Panc1 (cell line): Measurements from ENCODE around the gene INPP4A. TPM values are rescaled to one million over a fixed set of nuclear protein-coding genes. Genes with fewer than 3 reads are reported as not detected.

ENCODE experiments used
- ATAC-seq: fragments of 200-7000 bp; cut with Tn5 transposase; 2 replicates; pipeline ENCODE4 v1.9.1; 2020; ENCODE audit warnings: mild to moderate bottlenecking, moderate library complexity
- BruUV-seq: library from RNA; stranded (reverse); fragments of 400-500 nt; replicated peaks from 2 replicates; lab custom pipeline; 2021; lab: Mats Ljungman, UMichigan
- CTCF ChIA-PET: fragments of 300-600 bp; sonication (Branson Sonifier 250); formaldehyde crosslinking; loops from one replicate; lab custom pipeline; 2022; ENCODE audit warnings: antibody characterized with exemption; lab: Charles Lee
- POLR2A ChIA-PET: fragments of 300-600 bp; sonication (Branson Sonifier 250); formaldehyde crosslinking; loops from one replicate; lab custom pipeline; 2022; ENCODE audit warnings: antibody characterized with exemption; lab: Charles Lee
- DNase-seq: peaks from one replicate; pipeline ENCODE4 v3.0.0-alpha.2; 2010; ENCODE audit warnings: low read depth, low spot score
- H3K27ac ChIP-seq: 2 replicates; pipeline ENCODE4 v1.5.1; 2011; ENCODE audit warnings: mild to moderate bottlenecking, low read length, inconsistent platforms
- H3K27me3 ChIP-seq: fragments of 200-500 bp; sonication (Bioruptor generic); 2 replicates; pipeline ENCODE4 v1.6.0; 2014; ENCODE audit warnings: low read length, inconsistent platforms; ENCODE audit not compliant: control insufficient read depth, insufficient read depth
- H3K36me3 ChIP-seq: fragments of 200-500 bp; sonication (Bioruptor generic); 2 replicates; pipeline ENCODE4 v1.5.1; 2014; ENCODE audit warnings: inconsistent platforms, mild to moderate bottlenecking, low read length, moderate library complexity; ENCODE audit not compliant: control insufficient read depth, insufficient read depth
- H3K4me1 ChIP-seq: 2 replicates; pipeline ENCODE4 v1.5.1; 2011; ENCODE audit warnings: inconsistent platforms, mild to moderate bottlenecking, low read length, moderate library complexity; ENCODE audit not compliant: control insufficient read depth, insufficient read depth
- H3K4me3 ChIP-seq, 2 experiments: 2 replicates each; pipeline ENCODE4 v1.5.1; 2011 to 2012; ENCODE audit warnings: low read depth in 2 of 2, low read length in 2 of 2, mild to moderate bottlenecking in 2 of 2, inconsistent platforms in 1 of 2, moderate library complexity in 1 of 2
- H3K9me3 ChIP-seq: fragments of 200-500 bp; sonication (Bioruptor generic); 2 replicates; pipeline ENCODE4 v1.5.1; 2014; ENCODE audit warnings: low read depth, mild to moderate bottlenecking, inconsistent platforms, low read length, moderate library complexity; ENCODE audit not compliant: control insufficient read depth, insufficient read depth
- POLR2AphosphoS5 ChIP-seq: IDR thresholded peaks from 2 replicates; pipeline ENCODE4 v1.6.1; 2012; ENCODE audit warnings: mild to moderate bottlenecking, low read depth, low read length, moderate library complexity
- SIN3A ChIP-seq: IDR thresholded peaks from 2 replicates; pipeline ENCODE4 v1.6.1; 2012; ENCODE audit warnings: low read depth, mild to moderate bottlenecking, low read length, moderate library complexity, borderline replicate concordance; ENCODE audit not compliant: insufficient read depth
- TCF7L2 ChIP-seq: IDR thresholded peaks from 2 replicates; pipeline ENCODE4 v1.6.1; 2011; ENCODE audit warnings: mild to moderate bottlenecking, low read depth, low read length, inconsistent platforms
- in situ Hi-C: cut with HindIII; loops from 2 replicates; pipeline ENCODE4 v1.10.0; 2016; ENCODE audit warnings: low sequenced_read_pairs, low pct_unique_long_range_greater_than_20kb
- intact Hi-C: fragments of 100-400 bp; cut with micrococcal nuclease; formaldehyde crosslinking; loops from one replicate; pipeline ENCODE4 v1.10.0; 2022; ENCODE audit not compliant: unreplicated experiment
- total RNA-seq: library from RNA; stranded (reverse); gene quantifications from one replicate; pipeline ENCODE4 v1.2.1, GENCODE V29; 2021; ENCODE audit not compliant: unreplicated experiment
- TF ChIP-seq, protein P1 (sequence below): fragments of 450-650 bp; IDR thresholded peaks from 2 replicates; pipeline ENCODE4 v1.5.1; 2017; ENCODE audit warnings: mild to moderate bottlenecking
- TF ChIP-seq, protein P2 (sequence below), 2 experiments: IDR thresholded peaks; 2 replicates each; pipeline ENCODE4 v1.6.1; 2011 to 2012; ENCODE audit warnings: low read depth in 2 of 2, control low read depth in 1 of 2, low read length in 1 of 2, mild to moderate bottlenecking in 1 of 2, moderate library complexity in 1 of 2; ENCODE audit not compliant: insufficient read depth in 1 of 2

INPP4A gene
- total RNA-seq, 1 experiment from 2014 or later, result 22.9 TPM

DNA sequence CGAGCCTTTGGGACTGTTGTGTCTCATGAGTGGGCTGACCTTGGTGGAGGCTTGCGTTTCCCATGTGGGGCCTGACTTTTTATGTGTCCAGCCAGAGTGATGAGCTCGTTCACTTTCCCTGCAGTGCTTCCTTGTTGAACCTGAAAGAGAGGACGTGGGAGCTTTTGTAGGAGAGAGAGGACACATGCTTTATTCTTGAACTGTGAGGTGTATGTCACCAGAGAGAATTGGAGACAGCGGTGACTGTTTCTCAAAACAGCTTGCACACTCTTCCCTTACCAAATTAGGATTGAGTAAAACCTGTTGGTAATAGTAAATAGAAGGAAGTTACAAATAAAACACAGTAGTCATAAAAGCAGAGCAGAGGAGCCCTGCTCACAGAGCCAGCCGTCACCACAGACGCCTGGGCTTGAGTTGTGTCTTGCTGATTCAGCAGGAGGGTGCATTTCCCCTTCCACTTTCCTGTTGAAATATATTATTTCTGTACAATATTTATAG, 60.7 kb downstream of the INPP4A start:
- Histone ChIP-seq H3K9me3 (no peaks in the 10 kb centered on the region), H3K27ac (no peak overlapping the region), H3K4me1 (no peaks in the 10 kb centered on the region), H3K4me3 (no peak overlapping the region), H3K36me3 (no peaks in the 10 kb centered on the region), H3K27me3 (no peaks in the 10 kb centered on the region)
- in situ Hi-C loops (no loop called here), intact Hi-C loops (no loop called here)
- no peak for DNase-seq
- POLR2A ChIA-PET, result no interaction called here
- no TSS peak for BruUV-seq
- TF ChIP-seq SIN3A, result no peak
- TF ChIP-seq, protein P1, sequence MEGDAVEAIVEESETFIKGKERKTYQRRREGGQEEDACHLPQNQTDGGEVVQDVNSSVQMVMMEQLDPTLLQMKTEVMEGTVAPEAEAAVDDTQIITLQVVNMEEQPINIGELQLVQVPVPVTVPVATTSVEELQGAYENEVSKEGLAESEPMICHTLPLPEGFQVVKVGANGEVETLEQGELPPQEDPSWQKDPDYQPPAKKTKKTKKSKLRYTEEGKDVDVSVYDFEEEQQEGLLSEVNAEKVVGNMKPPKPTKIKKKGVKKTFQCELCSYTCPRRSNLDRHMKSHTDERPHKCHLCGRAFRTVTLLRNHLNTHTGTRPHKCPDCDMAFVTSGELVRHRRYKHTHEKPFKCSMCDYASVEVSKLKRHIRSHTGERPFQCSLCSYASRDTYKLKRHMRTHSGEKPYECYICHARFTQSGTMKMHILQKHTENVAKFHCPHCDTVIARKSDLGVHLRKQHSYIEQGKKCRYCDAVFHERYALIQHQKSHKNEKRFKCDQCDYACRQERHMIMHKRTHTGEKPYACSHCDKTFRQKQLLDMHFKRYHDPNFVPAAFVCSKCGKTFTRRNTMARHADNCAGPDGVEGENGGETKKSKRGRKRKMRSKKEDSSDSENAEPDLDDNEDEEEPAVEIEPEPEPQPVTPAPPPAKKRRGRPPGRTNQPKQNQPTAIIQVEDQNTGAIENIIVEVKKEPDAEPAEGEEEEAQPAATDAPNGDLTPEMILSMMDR, result no peak
- TF ChIP-seq, protein P2, sequence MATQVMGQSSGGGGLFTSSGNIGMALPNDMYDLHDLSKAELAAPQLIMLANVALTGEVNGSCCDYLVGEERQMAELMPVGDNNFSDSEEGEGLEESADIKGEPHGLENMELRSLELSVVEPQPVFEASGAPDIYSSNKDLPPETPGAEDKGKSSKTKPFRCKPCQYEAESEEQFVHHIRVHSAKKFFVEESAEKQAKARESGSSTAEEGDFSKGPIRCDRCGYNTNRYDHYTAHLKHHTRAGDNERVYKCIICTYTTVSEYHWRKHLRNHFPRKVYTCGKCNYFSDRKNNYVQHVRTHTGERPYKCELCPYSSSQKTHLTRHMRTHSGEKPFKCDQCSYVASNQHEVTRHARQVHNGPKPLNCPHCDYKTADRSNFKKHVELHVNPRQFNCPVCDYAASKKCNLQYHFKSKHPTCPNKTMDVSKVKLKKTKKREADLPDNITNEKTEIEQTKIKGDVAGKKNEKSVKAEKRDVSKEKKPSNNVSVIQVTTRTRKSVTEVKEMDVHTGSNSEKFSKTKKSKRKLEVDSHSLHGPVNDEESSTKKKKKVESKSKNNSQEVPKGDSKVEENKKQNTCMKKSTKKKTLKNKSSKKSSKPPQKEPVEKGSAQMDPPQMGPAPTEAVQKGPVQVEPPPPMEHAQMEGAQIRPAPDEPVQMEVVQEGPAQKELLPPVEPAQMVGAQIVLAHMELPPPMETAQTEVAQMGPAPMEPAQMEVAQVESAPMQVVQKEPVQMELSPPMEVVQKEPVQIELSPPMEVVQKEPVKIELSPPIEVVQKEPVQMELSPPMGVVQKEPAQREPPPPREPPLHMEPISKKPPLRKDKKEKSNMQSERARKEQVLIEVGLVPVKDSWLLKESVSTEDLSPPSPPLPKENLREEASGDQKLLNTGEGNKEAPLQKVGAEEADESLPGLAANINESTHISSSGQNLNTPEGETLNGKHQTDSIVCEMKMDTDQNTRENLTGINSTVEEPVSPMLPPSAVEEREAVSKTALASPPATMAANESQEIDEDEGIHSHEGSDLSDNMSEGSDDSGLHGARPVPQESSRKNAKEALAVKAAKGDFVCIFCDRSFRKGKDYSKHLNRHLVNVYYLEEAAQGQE (IDR thresholded peaks at IDR 0.05; ENCODE audit: insufficient read depth in 1 of 2, low read depth in 2 of 2, low read length in 1 of 2), result no peak
- TF ChIP-seq TCF7L2, result no peak
- TF ChIP-seq POLR2AphosphoS5, result no peak
- CTCF ChIA-PET, result no interaction called here
- ATAC-seq, result no peak

GRCh38 chr2:98505971-98506664, 61.5 kb downstream of the INPP4A start:
- no peaks in the 10 kb centered on the region for H3K9me3 ChIP-seq
- ChIA-PET POLR2A (no interaction called here), CTCF (no interaction called here)
- in situ Hi-C loops, result no loop called here
- no peak overlapping the region for H3K4me3 ChIP-seq
- no peaks in the 10 kb centered on the region for H3K36me3 ChIP-seq
- no peak for TF ChIP-seq POLR2AphosphoS5
- TF ChIP-seq TCF7L2, result no peak
- no TSS peak for BruUV-seq
- ATAC-seq (no peak), DNase-seq (no peak)
- H3K4me1 ChIP-seq, result no peaks in the 10 kb centered on the region
- H3K27me3 ChIP-seq, result no peaks in the 10 kb centered on the region
- no peak overlapping the region for H3K27ac ChIP-seq
- intact Hi-C loops, result no loop called here

GRCh38 chr2:98506881-98507280, 62.2 kb downstream of the INPP4A start:
- CTCF ChIA-PET, result no interaction called here
- H3K4me1 ChIP-seq, result no peaks in the 10 kb centered on the region
- intact Hi-C loops (no loop called here), in situ Hi-C loops (no loop called here)
- DNase-seq (no peak), ATAC-seq (no peak)
- no peaks in the 10 kb centered on the region for H3K36me3 ChIP-seq
- POLR2A ChIA-PET, result no interaction called here
- no peak overlapping the region for H3K27ac ChIP-seq
- TF ChIP-seq, protein P1, result no peak
- no peak for TF ChIP-seq SIN3A
- TF ChIP-seq POLR2AphosphoS5, result no peak
- no peak for TF ChIP-seq TCF7L2
- TF ChIP-seq, protein P2 (IDR thresholded peaks at IDR 0.05; ENCODE audit: insufficient read depth in 1 of 2, low read depth in 2 of 2, low read length in 1 of 2), result no peak
- H3K4me3 ChIP-seq, result no peak overlapping the region
- BruUV-seq, result no TSS peak
- no peaks in the 10 kb centered on the region for H3K27me3 ChIP-seq
- no peaks in the 10 kb centered on the region for H3K9me3 ChIP-seq
